Naive thymus-derived CD8-positive, alpha-beta T cell (primary cell): ENCODE data around the gene PYDC2. TPM values are rescaled to one million over a fixed set of nuclear protein-coding genes. Genes with fewer than 3 reads are reported as not detected.

ENCODE experiments used
- ATAC-seq, 2 donors: fragments of 150-1000 bp; cut with Tn5 transposase in 1 of 2; sonication (Bioruptor Pico), chemical (Tn5 transposase) in 1 of 2; 1 replicate in 1 of 2; 2 replicates in 1 of 2; pipeline ENCODE4 v1.10.0; 2021; ENCODE audit warnings: mild to moderate bottlenecking in 2 of 2, moderate library complexity in 2 of 2
- POLR2A ChIA-PET: fragments of 350-600 bp; sonication (Branson Sonifier 250); formaldehyde crosslinking; loops from one replicate; lab custom pipeline; 2021; ENCODE audit warnings: antibody characterized with exemption; lab: Charles Lee
- DNase-seq, 10 donors: peaks; one replicate each; pipeline versions ENCODE4 v3.0.0 to v3.0.0-alpha.2; 2020 to 2022
- H3K27ac Mint-ChIP-seq, 10 donors: one replicate each; pipeline ENCODE4 v1.8.0; 2020 to 2022; ENCODE audit warnings: mild to moderate bottlenecking in 10 of 10, mixed read lengths in 10 of 10, moderate library complexity in 4 of 10, inconsistent platforms in 1 of 10
- H3K27me3 Mint-ChIP-seq, 5 donors: one replicate each; pipeline ENCODE4 v1.8.0; 2021 to 2022; ENCODE audit warnings: mixed read lengths in 5 of 5
- H3K36me3 Mint-ChIP-seq, 3 donors: one replicate each; pipeline ENCODE4 v1.8.0; 2020 to 2022; ENCODE audit warnings: mixed read lengths in 3 of 3, mild to moderate bottlenecking in 2 of 3, inconsistent platforms in 1 of 3
- H3K4me1 Mint-ChIP-seq, 4 donors: one replicate each; pipeline ENCODE4 v1.8.0; 2021 to 2022; ENCODE audit warnings: mixed read lengths in 4 of 4
- H3K4me3 Mint-ChIP-seq, 10 donors: one replicate each; pipeline ENCODE4 v1.8.0; 2020 to 2022; ENCODE audit warnings: mild to moderate bottlenecking in 10 of 10, mixed read lengths in 10 of 10, moderate library complexity in 6 of 10, inconsistent platforms in 1 of 10
- H3K9me3 Mint-ChIP-seq, 9 donors: one replicate each; pipeline ENCODE4 v1.8.0; 2020 to 2022; ENCODE audit warnings: mixed read lengths in 9 of 9, mild to moderate bottlenecking in 3 of 9, inconsistent platforms in 1 of 9, moderate library complexity in 1 of 9
- polyA plus RNA-seq, 3 donors: library from polyadenylated mRNA; unstranded; fragments of 300-500 nt; fragmentation: Illumina TruSeq; gene quantifications; one replicate each; pipeline ENCODE4 v1.2.3, GENCODE V29; 2021
- total RNA-seq, 8 experiments: library from RNA in 2 of 8; stranded (reverse) in 2 of 8; gene quantifications; one replicate each; pipeline ENCODE4 v1.2.3 and lab custom pipeline; 2021 to 2026

PYDC2 gene
- total and polyA plus RNA-seq, 5 experiments from 2014 or later: not detected

DNA sequence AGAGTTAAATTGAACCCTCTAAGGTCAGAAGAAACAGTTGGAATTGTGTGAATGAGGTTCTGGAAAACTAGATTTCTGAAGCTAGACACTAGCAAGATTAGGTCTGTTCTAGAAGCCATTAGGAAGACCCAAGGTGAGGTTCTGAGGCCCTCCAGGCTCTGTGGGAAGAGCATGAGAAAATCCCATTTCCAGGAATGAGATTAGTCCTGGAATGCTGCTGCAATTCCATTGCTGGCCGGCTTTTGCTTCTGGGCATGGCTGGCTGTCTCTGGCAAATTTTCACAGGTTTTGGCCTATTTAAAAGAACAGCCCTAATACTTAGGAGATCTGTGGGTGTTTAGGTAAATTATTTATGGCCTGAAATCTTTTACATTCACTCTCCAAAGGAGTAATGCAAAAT is 26.9 kb upstream of the PYDC2 start:
- POLR2A ChIA-PET: no interaction called here
- Mint-ChIP-seq H3K4me1 (no peaks in the 10 kb centered on the region), H3K27ac (no peak overlapping the region), H3K27me3 (peaks cover 0 to 1% (median 0%) of the 10 kb centered on the region in 5 donors), H3K4me3 (no peak overlapping the region), H3K36me3 (no peaks in the 10 kb centered on the region), H3K9me3 (peaks cover 0 to 12% (median 5%) of the 10 kb centered on the region in 9 donors)
- DNase-seq: no peak
- no peak for ATAC-seq

DNA sequence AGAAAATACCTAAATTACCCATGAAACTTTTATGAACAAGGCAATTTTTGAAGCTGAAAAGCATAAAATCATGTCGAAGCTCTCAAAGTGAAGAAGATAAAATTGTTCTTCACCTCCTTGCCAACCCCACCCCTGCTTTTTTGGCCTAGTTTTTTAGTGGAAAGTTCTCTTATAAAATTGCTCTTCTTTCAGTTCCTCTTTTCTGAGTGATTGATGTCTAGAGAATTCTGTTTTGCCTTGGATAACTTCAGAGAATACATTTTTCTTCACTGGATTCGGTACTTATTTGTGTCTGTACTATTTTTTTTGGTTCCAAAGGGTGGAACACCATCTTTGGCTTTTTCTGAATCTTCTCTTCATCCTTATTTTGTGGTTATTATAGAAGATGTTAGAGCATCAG is 25.0 kb upstream of the PYDC2 start:
- no peak overlapping the region for H3K4me3 Mint-ChIP-seq
- no peak for DNase-seq
- peaks cover 0 to 5% (median 0%) of the 10 kb centered on the region in 3 donors for H3K36me3 Mint-ChIP-seq
- H3K27ac Mint-ChIP-seq: no peak overlapping the region
- H3K4me1 Mint-ChIP-seq: no peaks in the 10 kb centered on the region
- POLR2A ChIA-PET: no interaction called here
- peaks cover 0 to 2% (median 0%) of the 10 kb centered on the region in 5 donors for H3K27me3 Mint-ChIP-seq
- H3K9me3 Mint-ChIP-seq: peaks cover 0 to 14% (median 5%) of the 10 kb centered on the region in 9 donors
- no peak for ATAC-seq

DNA sequence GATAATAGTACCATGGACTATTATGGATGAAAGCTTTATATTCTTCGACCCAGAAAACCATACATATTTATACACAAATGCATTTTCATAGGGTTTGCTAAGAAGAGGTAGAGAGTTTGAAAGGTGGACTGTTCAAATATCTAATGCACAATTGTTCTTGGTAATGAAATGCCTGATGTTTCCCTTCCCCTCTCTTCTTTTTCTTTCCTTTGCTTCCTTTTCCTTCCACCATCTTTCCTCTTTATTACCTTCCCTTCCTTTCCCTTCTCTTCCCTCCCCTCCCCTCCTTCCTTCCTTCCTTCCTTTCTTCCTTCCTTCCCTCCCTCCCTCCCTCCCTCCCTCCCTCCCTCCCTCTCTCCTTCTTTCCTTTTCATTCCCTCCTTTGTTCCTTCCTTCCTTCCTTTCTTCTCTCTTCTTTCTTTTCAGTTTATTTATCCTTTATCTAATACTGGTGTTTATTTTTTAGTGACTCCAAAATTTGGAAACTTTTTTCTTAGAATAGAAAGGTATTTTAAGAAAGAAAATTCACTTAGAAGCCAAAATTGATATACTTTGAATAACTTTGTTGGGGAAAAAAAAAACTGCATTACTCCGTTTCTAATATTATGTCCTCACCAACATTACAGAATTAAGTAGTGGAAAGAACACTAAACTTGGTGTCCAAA is 22.7 kb upstream of the PYDC2 start:
- POLR2A ChIA-PET: no interaction called here
- Mint-ChIP-seq H3K4me1 (no peaks in the 10 kb centered on the region), H3K36me3 (peaks cover 0 to 5% (median 0%) of the 10 kb centered on the region in 3 donors), H3K27me3 (peaks cover 0 to 2% (median 0%) of the 10 kb centered on the region in 5 donors), H3K4me3 (no peak overlapping the region), H3K9me3 (peaks cover 0 to 14% (median 4%) of the 10 kb centered on the region in 9 donors), H3K27ac (no peak overlapping the region)
- DNase-seq (no peak), ATAC-seq (no peak)

DNA sequence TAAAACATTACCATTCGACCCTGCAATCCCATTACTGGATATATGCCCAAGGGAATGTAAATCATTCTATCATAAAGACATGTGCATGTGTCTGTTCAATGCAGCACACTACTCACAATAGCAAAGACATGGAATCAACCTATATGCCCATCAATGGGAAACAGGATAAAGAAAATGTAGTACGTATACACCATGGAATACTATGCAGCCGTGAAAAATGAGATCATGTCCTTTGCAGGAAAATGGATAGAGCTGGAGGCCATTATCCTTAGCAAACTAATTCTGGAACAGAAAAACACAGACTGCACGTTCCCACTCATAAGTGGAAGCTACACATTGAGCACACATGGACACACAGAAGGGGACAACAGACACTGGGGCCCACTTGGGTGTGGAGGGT is 20.4 kb upstream of the PYDC2 start:
- H3K9me3 Mint-ChIP-seq: peaks cover 0 to 14% (median 5%) of the 10 kb centered on the region in 9 donors
- peaks cover 0 to 5% (median 0%) of the 10 kb centered on the region in 3 donors for H3K36me3 Mint-ChIP-seq
- H3K27me3 Mint-ChIP-seq: peaks cover 0 to 2% (median 0%) of the 10 kb centered on the region in 5 donors
- ATAC-seq: no peak
- no peaks in the 10 kb centered on the region for H3K4me1 Mint-ChIP-seq
- H3K4me3 Mint-ChIP-seq: no peak overlapping the region
- no peak for DNase-seq
- POLR2A ChIA-PET: no interaction called here
- H3K27ac Mint-ChIP-seq: no peak overlapping the region

DNA sequence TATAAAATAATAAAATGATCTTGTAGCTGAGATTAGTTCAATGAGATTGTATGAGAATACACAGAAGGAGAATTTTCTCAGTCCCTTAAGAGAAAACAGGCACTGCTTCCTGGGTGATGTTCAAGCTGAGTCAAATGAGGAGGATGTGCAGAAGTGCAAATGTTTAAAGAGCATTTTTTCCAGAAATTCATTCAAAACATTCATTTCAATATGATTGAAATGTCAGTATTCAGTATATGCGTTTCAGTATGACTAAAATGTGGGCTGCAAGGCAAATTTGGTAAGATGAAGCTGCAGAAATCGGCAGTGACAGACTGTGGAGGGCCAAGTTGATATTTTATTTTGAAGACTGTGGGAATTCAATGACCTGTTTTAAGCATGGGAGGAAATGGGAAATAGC is 19.3 kb upstream of the PYDC2 start:
- no peak overlapping the region for H3K4me3 Mint-ChIP-seq
- no peak for ATAC-seq
- no peaks in the 10 kb centered on the region for H3K4me1 Mint-ChIP-seq
- peaks cover 0 to 5% (median 0%) of the 10 kb centered on the region in 3 donors for H3K36me3 Mint-ChIP-seq
- no peak for DNase-seq
- H3K27ac Mint-ChIP-seq: no peak overlapping the region
- H3K27me3 Mint-ChIP-seq: peaks cover 0 to 2% (median 0%) of the 10 kb centered on the region in 5 donors
- peaks cover 0 to 19% (median 5%) of the 10 kb centered on the region in 9 donors for H3K9me3 Mint-ChIP-seq
- POLR2A ChIA-PET: no interaction called here

DNA sequence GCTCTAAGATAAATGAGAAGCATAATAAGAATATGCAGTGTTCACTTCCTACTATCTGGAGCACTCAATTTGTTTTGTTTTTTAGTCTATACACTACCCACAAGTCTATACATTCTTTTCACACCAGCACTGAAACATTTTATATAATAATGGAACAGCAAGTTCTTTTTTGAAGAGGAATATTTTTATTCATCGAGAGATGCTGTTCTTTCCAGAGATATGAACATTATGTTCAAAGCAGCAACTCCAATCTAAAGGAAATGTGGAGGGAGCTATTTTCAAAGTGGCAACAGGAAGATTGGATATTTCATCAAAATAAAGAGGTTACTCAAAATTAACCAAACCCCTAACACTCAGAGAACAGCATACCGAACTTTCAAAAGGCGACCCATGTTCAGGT is 16.4 kb upstream of the PYDC2 start:
- Mint-ChIP-seq H3K27ac (no peak overlapping the region), H3K4me3 (no peak overlapping the region), H3K36me3 (peaks cover 0 to 5% (median 0%) of the 10 kb centered on the region in 3 donors), H3K4me1 (no peaks in the 10 kb centered on the region), H3K9me3 (peaks cover 0 to 39% (median 9%) of the 10 kb centered on the region in 9 donors), H3K27me3 (peaks cover 0 to 2% (median 0%) of the 10 kb centered on the region in 5 donors)
- ATAC-seq: no peak
- no peak for DNase-seq
- POLR2A ChIA-PET: no interaction called here

DNA sequence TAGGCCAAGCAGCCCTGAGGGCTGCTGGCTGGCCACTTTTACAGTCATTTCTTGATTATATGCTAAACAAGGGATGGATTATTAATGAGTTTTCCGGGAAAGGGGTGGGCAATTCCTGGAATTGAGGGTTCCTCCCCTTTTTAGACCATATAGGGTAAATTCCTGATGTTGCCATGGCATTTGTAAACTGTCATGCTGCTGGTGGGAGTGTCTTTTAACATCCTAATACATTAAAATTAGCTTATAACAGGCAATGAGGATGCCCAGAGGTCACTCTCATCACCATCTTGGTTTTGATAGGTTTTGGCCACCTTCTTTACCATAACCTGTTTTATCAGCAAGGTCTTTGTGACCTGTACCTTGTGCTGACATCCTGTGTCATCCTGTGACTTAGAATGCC is 11.7 kb upstream of the PYDC2 start:
- H3K27me3 Mint-ChIP-seq: peaks cover 0 to 1% (median 0%) of the 10 kb centered on the region in 5 donors
- H3K9me3 Mint-ChIP-seq: peaks cover 7 to 39% (median 13%) of the 10 kb centered on the region in 9 donors
- ATAC-seq (no peak), DNase-seq (no peak)
- peaks cover 0 to 6% (median 0%) of the 10 kb centered on the region in 3 donors for H3K36me3 Mint-ChIP-seq
- H3K27ac Mint-ChIP-seq: no peak overlapping the region
- H3K4me3 Mint-ChIP-seq: no peak overlapping the region
- POLR2A ChIA-PET: no interaction called here
- H3K4me1 Mint-ChIP-seq: no peaks in the 10 kb centered on the region

DNA sequence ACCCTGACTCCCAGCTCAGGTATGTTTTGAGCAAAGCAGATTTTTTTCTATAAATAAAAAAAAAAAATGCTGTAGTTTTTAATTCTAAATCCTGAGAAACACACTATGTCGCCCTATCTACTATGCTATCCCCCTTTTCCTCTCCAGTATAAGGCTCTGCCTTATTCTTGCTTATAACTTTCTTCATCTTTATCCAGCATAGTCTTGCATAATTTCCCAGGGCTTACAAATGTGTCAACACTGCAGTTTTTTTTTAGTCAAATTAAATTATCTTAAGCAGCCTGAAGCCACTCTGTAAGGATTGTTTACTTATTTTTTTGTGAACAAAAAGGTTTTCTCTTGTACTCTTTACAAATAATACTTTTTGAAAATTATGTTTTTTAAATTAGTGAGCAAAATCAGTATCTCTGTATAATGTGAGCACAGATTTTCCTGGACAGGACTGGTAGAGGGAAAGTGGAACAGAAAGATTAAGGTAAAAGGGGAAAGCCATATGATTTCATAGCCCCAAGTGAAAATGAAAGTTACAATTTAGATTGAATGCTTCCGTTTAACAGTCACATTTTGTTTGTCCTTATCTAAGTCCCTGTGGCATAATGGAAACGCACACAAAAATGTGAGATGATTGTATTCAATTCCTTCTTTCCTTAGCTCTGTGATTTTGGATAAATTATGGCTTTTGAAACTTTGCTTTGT is 5.6 kb upstream of the PYDC2 start:
- POLR2A ChIA-PET: no interaction called here
- Mint-ChIP-seq H3K27me3 (peaks cover 0 to 1% (median 0%) of the 10 kb centered on the region in 5 donors), H3K4me1 (no peaks in the 10 kb centered on the region), H3K9me3 (peaks cover 4 to 13% (median 9%) of the 10 kb centered on the region in 9 donors), H3K27ac (no peak overlapping the region), H3K36me3 (peaks cover 0 to 6% (median 0%) of the 10 kb centered on the region in 3 donors), H3K4me3 (no peak overlapping the region)
- no peak for ATAC-seq
- DNase-seq: no peak

DNA sequence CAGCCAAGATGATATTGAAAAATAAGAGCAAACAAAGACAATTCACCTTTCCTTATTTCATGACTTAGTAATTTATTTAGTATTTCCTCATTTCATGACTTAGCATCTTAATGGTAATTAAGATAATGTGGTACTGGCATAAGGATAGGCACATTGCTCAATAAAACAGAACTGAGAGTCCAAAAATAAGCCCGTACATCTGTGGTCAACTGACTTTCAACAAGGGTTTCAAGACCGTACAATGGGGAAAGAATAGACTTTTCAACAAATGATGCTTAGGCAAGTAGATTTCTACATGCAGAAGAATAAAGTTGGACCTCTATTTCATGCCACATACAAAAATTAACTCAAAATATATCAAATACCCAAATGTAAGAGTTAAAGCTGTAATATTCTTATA is 603 bp upstream of the PYDC2 start:
- Mint-ChIP-seq H3K9me3 (peaks cover 0 to 9% (median 4%) of the 10 kb centered on the region in 9 donors), H3K36me3 (no peaks in the 10 kb centered on the region), H3K4me1 (no peaks in the 10 kb centered on the region), H3K27me3 (no peaks in the 10 kb centered on the region), H3K4me3 (no peak overlapping the region), H3K27ac (no peak overlapping the region)
- POLR2A ChIA-PET: no interaction called here
- DNase-seq (no peak), ATAC-seq (no peak)

DNA sequence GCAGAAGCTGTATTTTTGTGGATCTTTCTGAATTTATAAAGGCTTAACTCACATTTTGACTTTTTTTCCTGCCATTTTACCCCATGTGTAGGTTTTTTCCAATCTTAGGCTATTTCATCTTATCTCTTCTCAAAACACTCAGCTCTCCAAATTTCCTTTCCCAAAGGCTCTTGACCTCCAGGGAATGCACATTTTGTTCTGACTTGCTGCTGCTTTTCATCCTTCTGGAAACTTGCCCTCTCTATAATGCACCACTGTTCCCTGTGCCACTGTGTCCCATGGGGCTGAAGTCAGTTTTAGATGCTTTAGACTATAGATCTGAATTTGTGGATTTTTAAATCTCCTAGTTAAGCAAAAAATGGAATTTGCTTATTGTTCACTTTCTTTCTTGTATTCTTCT is 9.1 kb downstream of the PYDC2 start:
- ATAC-seq: no peak
- Mint-ChIP-seq H3K4me3 (no peak overlapping the region), H3K9me3 (peaks cover 0 to 13% (median 4%) of the 10 kb centered on the region in 9 donors)

DNA sequence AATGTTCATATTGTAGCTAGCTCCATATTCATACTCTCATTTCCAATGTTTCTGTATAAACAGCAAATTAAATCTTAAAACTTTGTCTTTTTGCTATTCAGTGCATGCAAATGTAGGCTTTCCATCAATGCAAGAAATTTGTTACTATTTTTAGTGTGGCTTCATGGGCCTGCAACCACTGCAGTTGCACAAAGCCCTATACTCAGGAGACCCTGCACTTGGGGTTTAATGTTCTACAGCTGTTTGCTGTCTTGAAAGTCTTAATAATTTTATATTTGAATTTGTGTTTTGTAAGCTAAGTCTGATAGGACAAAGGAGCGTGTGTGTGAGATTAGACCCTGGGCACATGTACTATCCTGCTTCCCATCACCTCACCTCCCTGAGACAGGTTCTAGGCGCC is 9.6 kb downstream of the PYDC2 start:
- Mint-ChIP-seq H3K9me3 (peaks cover 0 to 13% (median 5%) of the 10 kb centered on the region in 9 donors), H3K36me3 (no peaks in the 10 kb centered on the region), H3K27me3 (peaks cover 0 to 6% (median 0%) of the 10 kb centered on the region in 5 donors), H3K4me3 (no peak overlapping the region), H3K4me1 (no peaks in the 10 kb centered on the region), H3K27ac (no peak overlapping the region)
- POLR2A ChIA-PET: no interaction called here
- ATAC-seq: no peak
- no peak for DNase-seq

More for the DNA sequence above, 9.1 kb downstream of the PYDC2 start:
- Mint-ChIP-seq H3K4me1 (no peaks in the 10 kb centered on the region), H3K27ac (no peak overlapping the region), H3K27me3 (peaks cover 0 to 6% (median 0%) of the 10 kb centered on the region in 5 donors), H3K36me3 (no peaks in the 10 kb centered on the region)
- no peak for DNase-seq
- POLR2A ChIA-PET: no interaction called here

DNA sequence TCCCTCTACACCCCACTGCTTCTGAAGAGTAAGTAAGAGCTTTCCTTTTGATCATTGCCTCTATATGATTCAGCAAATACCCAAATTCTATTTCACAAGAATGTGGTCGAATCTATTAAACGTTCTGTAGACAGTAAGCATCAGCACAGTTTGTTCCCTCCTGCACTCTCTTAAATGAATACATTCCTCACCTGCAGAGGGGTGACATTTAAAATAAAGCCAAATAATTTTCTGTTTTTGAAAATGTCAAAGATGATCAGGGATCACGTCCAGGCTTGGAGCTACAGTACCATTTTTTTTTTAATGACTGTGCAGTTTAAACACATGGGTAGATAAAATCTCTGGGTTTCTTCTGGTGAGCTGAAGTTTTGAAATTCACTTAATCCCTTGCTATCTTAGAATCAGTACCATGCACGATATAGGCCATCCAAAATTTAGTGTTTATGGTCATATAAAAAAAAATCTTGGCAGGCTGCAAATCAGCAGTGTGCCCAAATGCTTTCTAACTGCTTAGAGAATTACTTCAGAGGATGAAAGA is 12.8 kb downstream of the PYDC2 start:
- ATAC-seq: no peak
- H3K4me1 Mint-ChIP-seq: no peaks in the 10 kb centered on the region
- no peak overlapping the region for H3K27ac Mint-ChIP-seq
- H3K27me3 Mint-ChIP-seq: peaks cover 0 to 6% (median 0%) of the 10 kb centered on the region in 5 donors
- DNase-seq: no peak
- peaks cover 0 to 9% (median 3%) of the 10 kb centered on the region in 9 donors for H3K9me3 Mint-ChIP-seq
- H3K36me3 Mint-ChIP-seq: no peaks in the 10 kb centered on the region
- POLR2A ChIA-PET: no interaction called here
- H3K4me3 Mint-ChIP-seq: no peak overlapping the region
